LNCAP (cell line): ENCODE results near the gene ATF7IP2.

Experiments
- TF ChIP-seq, protein P1 (sequence below): fragments of 450-650 bp; IDR thresholded peaks from 2 replicates; pipeline ENCODE4 v1.5.1; 2017; ENCODE audit warnings: mild to moderate bottlenecking

The ATF7IP2 gene

DNA sequence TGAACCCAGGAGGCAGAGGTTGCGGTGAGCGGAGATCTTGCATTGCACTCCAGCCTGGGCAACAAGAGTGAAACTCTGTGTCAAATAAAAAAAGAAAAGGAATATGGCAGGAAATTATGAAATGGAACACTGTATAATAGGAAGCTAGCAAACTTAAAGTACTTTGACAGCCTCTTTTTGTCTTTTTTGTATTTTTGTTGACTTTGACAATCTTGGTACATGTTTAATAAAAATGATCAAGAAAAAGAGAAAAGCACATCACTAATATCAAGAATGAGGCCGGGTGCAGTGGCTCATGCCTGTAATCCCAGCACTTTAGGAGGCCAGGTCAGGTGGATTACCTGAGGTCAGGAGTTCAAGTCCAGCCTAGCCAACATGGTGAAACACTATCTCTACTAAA lies 5.5 kb downstream of the ATF7IP2 start:
- TF ChIP-seq, protein P1, sequence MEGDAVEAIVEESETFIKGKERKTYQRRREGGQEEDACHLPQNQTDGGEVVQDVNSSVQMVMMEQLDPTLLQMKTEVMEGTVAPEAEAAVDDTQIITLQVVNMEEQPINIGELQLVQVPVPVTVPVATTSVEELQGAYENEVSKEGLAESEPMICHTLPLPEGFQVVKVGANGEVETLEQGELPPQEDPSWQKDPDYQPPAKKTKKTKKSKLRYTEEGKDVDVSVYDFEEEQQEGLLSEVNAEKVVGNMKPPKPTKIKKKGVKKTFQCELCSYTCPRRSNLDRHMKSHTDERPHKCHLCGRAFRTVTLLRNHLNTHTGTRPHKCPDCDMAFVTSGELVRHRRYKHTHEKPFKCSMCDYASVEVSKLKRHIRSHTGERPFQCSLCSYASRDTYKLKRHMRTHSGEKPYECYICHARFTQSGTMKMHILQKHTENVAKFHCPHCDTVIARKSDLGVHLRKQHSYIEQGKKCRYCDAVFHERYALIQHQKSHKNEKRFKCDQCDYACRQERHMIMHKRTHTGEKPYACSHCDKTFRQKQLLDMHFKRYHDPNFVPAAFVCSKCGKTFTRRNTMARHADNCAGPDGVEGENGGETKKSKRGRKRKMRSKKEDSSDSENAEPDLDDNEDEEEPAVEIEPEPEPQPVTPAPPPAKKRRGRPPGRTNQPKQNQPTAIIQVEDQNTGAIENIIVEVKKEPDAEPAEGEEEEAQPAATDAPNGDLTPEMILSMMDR: no peak

DNA sequence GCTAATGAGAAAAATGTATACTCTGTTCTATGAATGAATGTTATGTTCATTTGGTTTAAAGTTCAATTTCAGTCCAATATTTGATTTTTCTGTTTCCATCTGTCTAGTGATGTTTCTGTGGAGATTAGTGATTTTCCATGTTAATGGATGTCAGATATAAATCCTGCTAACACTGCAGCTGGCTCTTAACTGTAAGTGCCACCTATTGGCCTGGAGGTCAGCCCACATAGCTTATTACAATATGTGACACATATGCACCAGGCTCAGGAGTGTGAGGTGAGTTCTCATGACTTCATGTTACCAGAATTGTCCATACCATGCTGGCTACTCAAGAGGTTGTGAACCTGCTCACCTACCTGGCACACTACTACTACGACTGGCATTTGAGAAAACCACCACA lies 17.1 kb downstream of the ATF7IP2 start:
- TF ChIP-seq, protein P1: no peak

DNA sequence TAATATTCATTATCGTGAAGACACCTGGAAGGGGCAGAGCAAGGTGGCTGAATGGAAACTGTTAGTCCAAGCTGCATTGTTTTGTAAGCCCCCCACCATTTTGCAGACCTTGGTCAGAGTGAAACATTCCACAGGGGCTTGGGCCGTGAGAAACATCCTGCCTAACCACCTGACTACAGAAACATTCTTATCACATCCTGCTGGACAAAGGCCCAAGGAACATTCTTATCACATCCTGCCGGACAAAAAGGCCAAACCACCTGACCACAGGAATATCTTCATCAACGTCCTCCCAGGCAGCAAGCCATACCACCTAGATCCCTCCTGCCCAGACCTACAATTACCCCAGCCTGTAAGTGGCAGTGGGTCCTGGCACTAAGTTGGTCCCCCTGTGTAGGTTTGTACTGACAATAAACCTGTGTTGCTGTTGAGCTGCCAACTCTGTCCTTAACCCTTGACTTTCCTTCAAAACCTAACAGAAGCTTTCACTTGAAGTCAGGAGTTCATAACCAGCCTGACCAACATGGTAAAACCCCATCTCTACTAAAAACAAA lies 19.6 kb downstream of the ATF7IP2 start:
- TF ChIP-seq, protein P1: no peak

DNA sequence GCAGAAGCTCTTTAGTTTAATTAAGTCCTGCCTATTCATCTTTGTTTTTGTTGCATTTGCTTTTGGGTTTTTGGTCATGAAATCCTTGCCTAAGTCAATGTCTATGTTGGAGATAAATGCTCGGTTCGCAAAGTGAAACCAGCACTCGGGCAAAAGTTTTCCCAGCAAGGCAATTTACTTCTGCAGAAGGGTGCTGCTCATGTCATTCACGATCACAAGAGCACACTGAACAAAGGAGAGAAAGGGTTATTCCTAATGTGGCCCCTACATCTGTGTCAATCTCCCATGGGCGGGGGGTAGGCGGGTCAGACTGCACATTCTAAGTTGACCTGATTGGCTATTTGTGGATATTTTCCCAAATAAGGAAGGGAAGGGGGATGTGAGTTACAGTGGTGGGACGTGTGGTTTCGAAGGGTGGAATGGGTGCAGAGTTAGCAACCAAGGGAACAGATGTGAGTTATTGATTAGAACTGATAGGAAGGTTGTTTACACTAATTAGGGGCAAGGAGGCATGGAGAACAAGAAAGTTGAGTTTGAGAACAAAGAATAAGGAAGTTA lies 23.0 kb downstream of the ATF7IP2 start:
- TF ChIP-seq, protein P1: no peak

DNA sequence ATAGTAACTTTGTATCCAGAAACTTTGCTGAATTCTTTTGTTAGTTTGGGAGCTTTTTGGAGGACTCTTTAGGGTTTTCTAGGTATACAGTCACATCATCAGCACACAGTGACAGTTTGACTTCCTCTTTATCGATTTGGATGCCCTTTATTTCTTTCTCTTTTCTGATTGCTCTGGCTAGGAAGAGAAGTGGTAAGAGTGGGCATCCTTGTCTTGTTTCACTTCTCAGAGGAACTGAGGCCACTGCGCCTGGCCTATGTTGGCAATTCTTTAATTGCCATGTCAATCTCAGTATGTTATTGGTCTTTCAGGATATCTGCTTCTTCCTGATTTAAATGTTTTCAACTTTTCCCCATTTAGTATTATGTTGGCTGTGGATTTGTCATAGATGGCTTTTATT lies 24.6 kb downstream of the ATF7IP2 start:
- TF ChIP-seq, protein P1: no peak

DNA sequence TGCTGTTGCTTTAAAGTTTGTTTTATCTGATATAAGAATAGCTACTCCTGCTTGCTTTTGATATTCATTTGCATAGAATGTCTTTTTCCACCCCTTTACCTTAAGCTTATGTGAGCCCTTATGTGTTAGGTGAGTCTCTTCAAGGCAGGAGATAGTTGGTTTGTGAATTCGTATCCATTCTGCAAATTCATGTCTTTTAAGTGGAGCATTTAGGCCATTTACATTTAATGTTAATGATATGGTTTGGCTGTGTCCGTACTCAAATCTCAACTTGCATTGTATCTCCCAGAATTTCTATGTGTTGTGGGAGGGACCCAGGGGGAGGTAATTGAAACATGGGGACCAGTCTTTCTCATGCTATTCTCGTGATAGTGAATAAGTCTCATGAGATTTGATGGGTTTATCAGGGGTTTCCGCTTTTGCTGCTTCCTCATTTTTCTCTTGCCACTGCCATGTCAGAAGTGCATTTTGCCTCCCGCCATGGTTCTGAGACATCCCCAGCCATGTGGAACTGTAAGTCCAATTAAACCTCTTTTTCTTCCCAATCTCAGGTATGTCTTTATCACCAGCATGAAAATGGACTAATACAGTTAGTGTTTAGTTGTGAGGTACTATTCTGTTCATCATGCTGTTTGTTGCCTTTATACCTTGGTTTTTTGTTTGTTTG lies 27.2 kb downstream of the ATF7IP2 start:
- TF ChIP-seq, protein P1: no peak

DNA sequence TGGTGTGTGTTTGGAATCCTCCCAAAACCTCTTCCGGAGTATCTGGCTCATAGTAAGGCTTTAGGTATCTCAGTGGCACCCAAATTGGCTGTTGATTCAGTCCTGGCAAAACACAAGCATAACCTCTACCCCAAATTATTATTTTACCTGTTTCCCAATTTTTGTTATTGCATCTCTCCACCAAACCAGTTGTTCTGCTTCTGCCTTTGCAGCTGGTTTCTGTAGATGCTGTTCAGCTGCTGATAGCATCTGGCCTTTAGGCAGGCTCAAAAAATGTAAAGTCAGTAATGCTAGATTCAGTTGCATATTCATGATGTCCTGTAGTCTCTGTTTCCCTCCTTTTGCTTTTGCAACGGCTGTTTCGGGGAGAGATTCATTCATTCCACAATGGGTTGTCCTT lies 33.8 kb downstream of the ATF7IP2 start:
- TF ChIP-seq, protein P1: no peak
